Pancreas (tissue), 10 donors: ENCODE results near the gene C21orf58. TPM values are rescaled to one million over a fixed set of nuclear protein-coding genes. Genes with fewer than 3 reads are reported as not detected.

Source experiments
- ATAC-seq, 4 donors: fragments of 200-7000 bp; cut with Tn5 transposase; one replicate each; pipeline versions ENCODE4 v1.8.0 to v1.9.1; 2020; ENCODE audit warnings: mild to moderate bottlenecking in 4 of 4, moderate library complexity in 4 of 4
- DNase-seq, 6 donors: peaks; one replicate each; pipeline ENCODE4 v3.0.0-alpha.2; 2020
- FAIRE-seq: peaks from 2 replicates; lab custom pipeline; 2012; peaks lifted over from hg19 to GRCh38; lab: Jason Lieb, UNC
- H3K27ac ChIP-seq, 4 donors: fragments of 200-600 bp; sonication (generic); 1 replicate in 3 of 4; 2 replicates in 1 of 4; pipeline versions ENCODE4 v1.5.0 to v1.8.0; 2020
- H3K27me3 ChIP-seq, 4 donors: fragments of 200-600 bp; one replicate each; pipeline ENCODE4 v1.8.0; 2021
- H3K36me3 ChIP-seq, 3 donors: fragments of 200-600 bp; sonication (generic) in 1 of 3; one replicate each; pipeline versions ENCODE4 v1.5.0 to v1.8.0; 2020 to 2021
- H3K4me1 ChIP-seq, 3 donors: fragments of 200-600 bp; one replicate each; pipeline ENCODE4 v1.8.0; 2021
- H3K4me3 ChIP-seq, 4 donors: fragments of 200-600 bp; sonication (generic) in 2 of 4; one replicate each; pipeline versions ENCODE4 v1.5.0 to v1.8.0; 2020 to 2021
- H3K9me3 ChIP-seq, 4 donors: fragments of 200-600 bp; one replicate each; pipeline ENCODE4 v1.8.0; 2021
- WGBS, 2 donors: extraction: QIAGEN DNeasy Blood & Tissue Kit; methylation state at CpG; one replicate each; pipeline ENCODE4 v1.1.7; 2013; 5-methylcytosine and 5-hydroxymethylcytosine counted together
- intact Hi-C, 3 donors: fragments of 100-400 bp; cut with DNase I; formaldehyde crosslinking; loops; one replicate each; pipeline versions ENCODE4 v1.11.1 to v1.14.2; 2022
- polyA plus RNA-seq, 2 donors: library from polyadenylated mRNA; stranded (reverse); fragments of 200-250 nt; gene quantifications; one replicate each; pipeline ENCODE4 v1.2.3, GENCODE V29; 2013
- total RNA-seq, 6 donors: library from RNA; stranded (reverse); fragmentation: NEBNext Ultra II Directional in 4 of 6; extraction: Animal tissue kit (Norgen Biotek cat#: 25700) in 4 of 6; gene quantifications; one replicate each; pipeline versions ENCODE4 v1.2.1 to v1.2.4, GENCODE V29; 2021 to 2023
- TF ChIP-seq, protein P1 (sequence below), 4 donors: fragments of 200-600 bp; sonication (generic) in 3 of 4; IDR thresholded peaks; one replicate each; pipeline versions ENCODE4 v1.5.0 to v1.8.0; 2021; ENCODE audit warnings: antibody characterized with exemption in 4 of 4
- donor health status: healthy with polysubstance abuse.
- donor health status: DM: no; HTN: no; CAD: no; lungs with moderate emphysema.
- donor health status: DM: no; HTN: no; CAD: no.
- donor health status: control.
- donor health status: control.
- donor health status: Bipolar disorder and iron deficiency.
- donor health status: DM: yes; HTN: yes; CAD: no.
- donor health status: DM: no; HTN: no; CAD: no.
- donor health status: DM: no; HTN: no; CAD: no.
- donor health status: DM: yes; HTN: yes; CAD: no.

C21orf58 gene
- total and polyA plus RNA-seq, 8 donors: 0.88 to 13.1 (median 2.7) TPM

DNA sequence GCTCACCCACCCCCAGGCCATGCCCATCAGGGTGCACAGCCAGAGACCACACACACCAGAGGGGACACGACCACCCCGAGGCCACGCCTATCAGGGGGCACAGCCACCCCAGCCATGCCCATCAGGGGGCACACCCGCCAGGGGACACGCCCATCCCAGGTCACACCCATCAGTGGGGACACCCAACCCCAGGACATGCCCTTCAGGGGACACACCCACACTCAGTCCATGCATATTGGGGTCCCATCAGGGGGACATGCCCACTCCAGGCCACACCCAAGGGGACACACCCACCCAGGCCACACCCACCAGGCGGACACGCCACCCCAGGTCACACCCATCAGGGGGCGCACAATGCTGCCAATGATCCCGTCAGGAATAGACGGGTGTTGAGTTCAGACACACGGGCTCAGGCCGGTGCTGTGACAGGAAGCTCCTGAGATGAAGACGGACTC, 59.0 kb downstream of the C21orf58 start:
- 89 to 90% methylated on average over 13 of the region's 13 CpGs for WGBS, 2 donors
- no peak for FAIRE-seq
- peak in 1 of 4 donors; percentile 16 for ATAC-seq
- Histone ChIP-seq H3K36me3 (peaks cover 0 to 79% (median 24%) of the 10 kb centered on the region in 3 donors), H3K9me3 (no peaks in the 10 kb centered on the region), H3K4me1 (no peaks in the 10 kb centered on the region), H3K4me3 (no peak overlapping the region), H3K27ac (no peak overlapping the region), H3K27me3 (no peaks in the 10 kb centered on the region)
- intact Hi-C loops: no loop called here
- TF ChIP-seq, protein P1, sequence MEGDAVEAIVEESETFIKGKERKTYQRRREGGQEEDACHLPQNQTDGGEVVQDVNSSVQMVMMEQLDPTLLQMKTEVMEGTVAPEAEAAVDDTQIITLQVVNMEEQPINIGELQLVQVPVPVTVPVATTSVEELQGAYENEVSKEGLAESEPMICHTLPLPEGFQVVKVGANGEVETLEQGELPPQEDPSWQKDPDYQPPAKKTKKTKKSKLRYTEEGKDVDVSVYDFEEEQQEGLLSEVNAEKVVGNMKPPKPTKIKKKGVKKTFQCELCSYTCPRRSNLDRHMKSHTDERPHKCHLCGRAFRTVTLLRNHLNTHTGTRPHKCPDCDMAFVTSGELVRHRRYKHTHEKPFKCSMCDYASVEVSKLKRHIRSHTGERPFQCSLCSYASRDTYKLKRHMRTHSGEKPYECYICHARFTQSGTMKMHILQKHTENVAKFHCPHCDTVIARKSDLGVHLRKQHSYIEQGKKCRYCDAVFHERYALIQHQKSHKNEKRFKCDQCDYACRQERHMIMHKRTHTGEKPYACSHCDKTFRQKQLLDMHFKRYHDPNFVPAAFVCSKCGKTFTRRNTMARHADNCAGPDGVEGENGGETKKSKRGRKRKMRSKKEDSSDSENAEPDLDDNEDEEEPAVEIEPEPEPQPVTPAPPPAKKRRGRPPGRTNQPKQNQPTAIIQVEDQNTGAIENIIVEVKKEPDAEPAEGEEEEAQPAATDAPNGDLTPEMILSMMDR (IDR thresholded peaks at IDR 0.05): no peak
- DNase-seq: no peak

DNA sequence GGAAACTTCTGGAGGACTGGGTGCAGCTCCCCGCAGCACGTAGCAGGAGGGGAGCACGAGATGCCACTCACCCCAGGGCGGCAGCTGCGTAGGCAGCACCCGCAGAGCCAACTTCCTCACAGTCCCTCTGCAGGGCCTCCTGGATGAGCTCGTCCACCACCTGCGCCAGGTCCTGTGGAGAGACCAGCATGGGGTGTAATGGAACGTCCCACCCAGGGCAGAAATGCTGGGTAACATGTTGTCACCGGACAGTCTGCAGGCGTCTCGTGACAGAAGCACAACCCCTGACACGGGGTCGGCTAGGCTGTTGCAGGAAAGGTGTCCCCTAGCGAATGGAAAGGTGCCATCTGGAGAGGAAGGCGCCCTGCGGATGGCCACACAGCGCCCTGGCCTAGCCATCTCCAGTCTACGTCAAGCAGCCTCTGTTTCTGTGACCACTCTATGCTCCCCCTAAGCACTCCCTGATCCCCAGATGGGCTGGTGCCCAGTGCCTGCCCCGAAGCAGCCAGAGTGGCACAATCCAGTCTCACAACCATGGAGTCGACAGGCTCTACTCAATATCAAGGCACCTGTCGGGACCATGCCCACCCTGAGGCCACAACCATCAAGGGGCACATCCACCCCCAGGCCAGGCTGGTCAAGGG, 59.5 kb downstream of the C21orf58 start:
- no peaks in the 10 kb centered on the region for H3K27me3 ChIP-seq
- intact Hi-C loops: no loop called here
- ATAC-seq (no peak), DNase-seq (no peak), FAIRE-seq (no peak)
- H3K4me1 ChIP-seq: no peaks in the 10 kb centered on the region
- no peak overlapping the region for H3K27ac ChIP-seq
- WGBS, 2 donors: 94 to 97% methylated on average over 22 of the region's 22 CpGs
- TF ChIP-seq, protein P1 (IDR thresholded peaks at IDR 0.05): no peak
- H3K36me3 ChIP-seq: peaks cover 0 to 79% (median 22%) of the 10 kb centered on the region in 3 donors
- H3K4me3 ChIP-seq: no peak overlapping the region
- H3K9me3 ChIP-seq: no peaks in the 10 kb centered on the region

DNA sequence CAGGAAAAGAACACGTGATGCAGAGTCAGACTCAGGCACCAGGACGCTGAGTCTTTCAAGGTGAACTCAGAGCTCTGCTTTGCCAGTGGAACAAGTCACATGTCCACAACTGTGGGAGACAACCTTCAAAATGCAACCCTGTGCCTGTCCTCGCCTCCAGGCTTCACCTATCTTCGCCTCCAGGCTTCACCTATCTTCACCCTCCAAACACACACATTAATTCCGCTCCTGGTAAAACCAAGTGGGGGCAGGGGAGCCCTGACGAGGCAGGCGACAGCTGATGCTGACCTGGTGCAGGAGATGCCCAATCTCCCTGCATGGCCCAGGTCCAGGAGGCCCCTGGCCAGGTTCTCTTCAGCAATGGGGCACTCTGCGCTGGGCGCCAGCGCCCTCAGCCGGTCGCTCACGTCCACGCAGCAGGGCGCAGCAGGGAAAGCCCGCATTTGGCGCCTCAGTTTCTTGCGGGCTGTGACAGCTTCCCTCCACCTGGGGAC, 67.1 kb downstream of the C21orf58 start:
- H3K36me3 ChIP-seq: peaks cover 0 to 92% (median 53%) of the 10 kb centered on the region in 3 donors
- TF ChIP-seq, protein P1 (IDR thresholded peaks at IDR 0.05): no peak
- 93 to 94% methylated on average over 18 of the region's 18 CpGs for WGBS, 2 donors

DNA sequence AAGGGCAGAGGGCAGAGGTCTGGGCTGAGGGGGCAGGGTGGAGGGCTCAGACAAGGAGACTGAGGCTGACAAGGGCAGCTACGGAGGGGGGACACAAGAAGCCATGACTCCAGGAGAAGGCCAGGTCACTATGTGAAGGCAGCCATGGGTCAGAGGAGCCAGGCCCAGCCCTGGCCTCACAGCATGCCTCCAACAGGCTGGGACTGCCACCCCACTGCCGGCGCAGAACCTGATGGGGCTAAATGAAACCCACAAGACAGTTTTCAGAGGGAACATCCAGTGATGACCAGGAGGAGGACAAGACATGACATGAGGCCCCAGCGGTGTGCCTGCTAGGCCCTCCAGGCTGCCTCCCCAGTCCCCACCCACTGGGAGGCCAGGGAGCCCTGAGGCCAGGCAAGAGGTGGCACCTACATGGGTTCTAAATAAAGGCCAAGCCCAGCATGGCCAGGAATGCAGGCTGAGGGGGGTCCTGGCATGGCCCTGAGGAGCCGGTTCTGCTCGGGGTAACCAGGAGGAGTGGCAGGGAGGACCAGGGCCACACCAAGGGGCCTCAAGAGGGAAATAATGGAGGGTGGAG, 67.8 kb downstream of the C21orf58 start:
- peaks cover 0 to 91% (median 48%) of the 10 kb centered on the region in 3 donors for H3K36me3 ChIP-seq
- no peak overlapping the region for H3K4me3 ChIP-seq
- no peaks in the 10 kb centered on the region for H3K4me1 ChIP-seq
- TF ChIP-seq, protein P1 (IDR thresholded peaks at IDR 0.05): no peak
- no peaks in the 10 kb centered on the region for H3K9me3 ChIP-seq
- FAIRE-seq (no peak), ATAC-seq (no peak), DNase-seq (no peak)
- H3K27me3 ChIP-seq: no peaks in the 10 kb centered on the region
- intact Hi-C loops: no loop called here
- H3K27ac ChIP-seq: no peak overlapping the region
- WGBS, 2 donors: 94 to 97% methylated on average over 6 of the region's 6 CpGs

More for the DNA sequence above, 67.1 kb downstream of the C21orf58 start:
- H3K4me1 ChIP-seq: no peaks in the 10 kb centered on the region
- H3K9me3 ChIP-seq: no peaks in the 10 kb centered on the region
- ATAC-seq: peak in 1 of 4 donors; percentile 13
- H3K4me3 ChIP-seq: no peak overlapping the region
- DNase-seq: peak in 1 of 6 donors; percentile 41
- intact Hi-C loops: no loop called here
- H3K27me3 ChIP-seq: no peaks in the 10 kb centered on the region
- H3K27ac ChIP-seq: no peak overlapping the region
- no peak for FAIRE-seq
